K562 (cell line): ENCODE data around the gene NLGN3. TPM values are rescaled to one million over a fixed set of nuclear protein-coding genes. Genes with fewer than 3 reads are reported as not detected.

Experiments
- ATAC-seq: fragments of 200-7000 bp; cut with Tn5 transposase; 3 replicates; pipeline ENCODE4 v1.9.1; 2020; ENCODE audit warnings: moderate library complexity
- BruUV-seq: library from RNA; stranded (reverse); fragments of 400-500 nt; replicated peaks from 2 replicates; lab custom pipeline; 2021; lab: Mats Ljungman, UMichigan
- CTCF ChIA-PET: fragments of 300-600 bp; formaldehyde crosslinking; extraction: SDS; loops from one replicate; lab custom pipeline; 2021; ENCODE audit warnings: low intra/inter-chr PET ratio; lab: Yijun Ruan, JAX
- POLR2A ChIA-PET: fragments of 300-600, 350-650 bp; sonication (Branson Sonifier 250); formaldehyde crosslinking; extraction: SDS; loops from one replicate; lab custom pipeline; 2021; ENCODE audit warnings: antibody characterized with exemption, inconsistent platforms; lab: Yijun Ruan, JAX
- DNase-seq, 4 experiments: peaks; one replicate each; pipeline versions ENCODE4 v3.0.0 to v3.0.0-alpha.2; 2011 to 2018; ENCODE audit warnings: low spot score in 3 of 4, mixed read lengths in 3 of 4; ENCODE audit errors: extremely low read depth in 1 of 4
- FAIRE-seq: peaks from 2 replicates; lab custom pipeline; 2011; peaks lifted over from hg19 to GRCh38; lab: Jason Lieb, UNC
- H2AFZ ChIP-seq: 2 replicates; pipeline ENCODE4 v1.6.0; 2011; ENCODE audit warnings: low read depth, low read length, control low read depth, inconsistent platforms
- H3K27ac ChIP-seq: fragments of 200-600 bp; 3 replicates; pipeline ENCODE4 v1.8.0; 2011; ENCODE audit warnings: low read depth, mild to moderate bottlenecking, control low read depth, inconsistent platforms, low read length, moderate library complexity, mixed read lengths; ENCODE audit errors: extremely low read depth
- H3K27me3 ChIP-seq, 2 experiments: fragments of 300-600 bp in 1 of 2; 2 replicates in 1 of 2; 3 replicates in 1 of 2; pipeline versions ENCODE4 v1.6.0 to v1.8.0; 2011; ENCODE audit warnings: inconsistent platforms in 2 of 2, low read length in 2 of 2, mild to moderate bottlenecking in 1 of 2, mixed read lengths in 1 of 2, moderate library complexity in 1 of 2; ENCODE audit not compliant: control insufficient read depth in 2 of 2, insufficient read depth in 2 of 2
- H3K36me3 ChIP-seq: fragments of 300-600 bp; 3 replicates; pipeline ENCODE4 v1.8.0; 2011; ENCODE audit warnings: mild to moderate bottlenecking, low read length, inconsistent platforms; ENCODE audit not compliant: control insufficient read depth, insufficient read depth
- H3K4me1 ChIP-seq, 2 experiments: fragments of 200-600 bp in 1 of 2; replicated peaks in 1 of 2; 2 replicates in 1 of 2; 3 replicates in 1 of 2; pipeline versions ENCODE4 v1.5.1 to v1.8.0; 2011; ENCODE audit warnings: inconsistent platforms in 2 of 2, low read length in 2 of 2, mild to moderate bottlenecking in 1 of 2, mixed read lengths in 1 of 2, moderate library complexity in 1 of 2; ENCODE audit not compliant: control insufficient read depth in 2 of 2, insufficient read depth in 2 of 2
- H3K4me2 ChIP-seq: 2 replicates; pipeline ENCODE4 v1.6.1; 2011; ENCODE audit warnings: low read length, control low read depth, inconsistent platforms, mixed read lengths; ENCODE audit not compliant: insufficient read depth
- H3K4me3 ChIP-seq: fragments of 200-600 bp; sonication (generic), shearing (Covaris generic); 2 replicates; pipeline ENCODE4 v1.5.1; 2016; ENCODE audit warnings: control low read depth, inconsistent platforms
- H3K79me2 ChIP-seq: fragments of 200-600 bp; 3 replicates; pipeline ENCODE4 v1.8.0; 2011; ENCODE audit warnings: low read length, inconsistent platforms; ENCODE audit not compliant: control insufficient read depth, insufficient read depth
- H3K9ac ChIP-seq, 2 experiments: 2 replicates each; pipeline versions ENCODE4 v1.6.0 to v1.6.1; 2011; ENCODE audit warnings: low read depth in 2 of 2, low read length in 2 of 2, control low read depth in 1 of 2, inconsistent platforms in 1 of 2, mild to moderate bottlenecking in 1 of 2, mixed read lengths in 1 of 2; ENCODE audit not compliant: insufficient read depth in 1 of 2
- H3K9me1 ChIP-seq: one replicate; pipeline ENCODE4 v1.6.0; 2011; ENCODE audit warnings: inconsistent platforms, mild to moderate bottlenecking, low read length, moderate library complexity; ENCODE audit not compliant: control insufficient read depth, insufficient read depth
- H3K9me3 ChIP-seq: replicated peaks from 2 replicates; pipeline ENCODE4 v1.5.1; 2011; ENCODE audit warnings: low read depth, low read length, inconsistent platforms; ENCODE audit not compliant: control insufficient read depth, insufficient read depth
- H4K20me1 ChIP-seq: replicated peaks from 2 replicates; pipeline ENCODE4 v1.6.1; 2011; ENCODE audit warnings: low read length, inconsistent platforms, mixed read lengths; ENCODE audit not compliant: control insufficient read depth, insufficient read depth
- ARNT ChIP-seq, 2 experiments: fragments of 450-650 bp; IDR thresholded peaks; 2 replicates each; pipeline ENCODE4 v1.6.1; 2016; ENCODE audit warnings: mild to moderate bottlenecking in 1 of 2
- BHLHE40 ChIP-seq: IDR thresholded peaks from 2 replicates; pipeline ENCODE4 v1.6.1; 2011; ENCODE audit warnings: low read length, improper control_type of control experiment
- CC2D1A ChIP-seq: fragments of 450-650 bp; IDR thresholded peaks from 2 replicates; pipeline ENCODE4 v1.6.1; 2017; ENCODE audit warnings: mild to moderate bottlenecking
- CREB1 ChIP-seq, 2 experiments: sonication (generic) in 1 of 2; formaldehyde crosslinking in 1 of 2; IDR thresholded peaks; 2 replicates each; pipeline versions ENCODE4 v1.6.1 to v1.8.0; 2012 to 2022; ENCODE audit warnings: inconsistent platforms in 1 of 2, mild to moderate bottlenecking in 1 of 2, missing genetic modification reagents in 1 of 2, moderate library complexity in 1 of 2
- MECOM ChIP-seq: fragments of 250-450 bp; sonication (Bioruptor Pico); IDR thresholded peaks from 2 replicates; pipeline ENCODE4 v1.8.0; 2022; ENCODE audit warnings: inconsistent platforms
- MXI1 ChIP-seq: IDR thresholded peaks from 2 replicates; pipeline ENCODE4 v1.6.1; 2011; ENCODE audit warnings: low read depth, mild to moderate bottlenecking, improper control_type of control experiment, low read length
- PPARD ChIP-seq: fragments of 250-450 bp; sonication (Bioruptor Pico); IDR thresholded peaks from 2 replicates; pipeline ENCODE4 v1.8.0; 2022; ENCODE audit warnings: inconsistent platforms, mild to moderate bottlenecking, moderate library complexity
- RCOR1 ChIP-seq, 2 experiments: IDR thresholded peaks; 2 replicates each; pipeline ENCODE4 v1.6.1; 2012; ENCODE audit warnings: low read depth in 2 of 2, low read length in 2 of 2, borderline replicate concordance in 1 of 2, improper control_type of control experiment in 1 of 2
- SPI1 ChIP-seq: IDR thresholded peaks from 2 replicates; pipeline ENCODE4 v1.6.1; 2011; ENCODE audit warnings: low read depth, low read length, control low read depth, borderline replicate concordance
- XRCC3 ChIP-seq: fragments of 450-650 bp; IDR thresholded peaks from 2 replicates; pipeline ENCODE4 v1.6.1; 2017; ENCODE audit warnings: mild to moderate bottlenecking, moderate library complexity
- ZBTB17 ChIP-seq: fragments of 450-650 bp; formaldehyde crosslinking; IDR thresholded peaks from 2 replicates; pipeline ENCODE4 v1.4.0; 2020; ENCODE audit warnings: mild to moderate bottlenecking
- ZNF146 ChIP-seq: IDR thresholded peaks from one replicate; pipeline ENCODE4 v1.6.1; 2018; ENCODE audit warnings: missing compliant biosample characterization; ENCODE audit not compliant: unreplicated experiment
- ZNF165 ChIP-seq: fragments of 250-450 bp; sonication (Bioruptor Pico); IDR thresholded peaks from 2 replicates; pipeline ENCODE4 v1.4.0; 2020; ENCODE audit warnings: borderline replicate concordance
- WGBS: fragments of 100-300 bp; shearing (Covaris generic); methylation state at CpG from one replicate; pipeline ENCODE4 v1.1.6; 2016; ENCODE audit warnings: low coverage, mixed read lengths; ENCODE audit not compliant: insufficient coverage; ENCODE audit errors: missing lambda C conversion rate; 5-methylcytosine and 5-hydroxymethylcytosine counted together
- in situ Hi-C: fragments of 300-500 bp; cut with MboI; formaldehyde crosslinking; loops from 4 replicates; pipeline ENCODE4 v1.15.0; 2018; ENCODE audit warnings: inconsistent platforms, mixed read lengths
- intact Hi-C: fragments of 100-400 bp; cut with micrococcal nuclease; formaldehyde crosslinking; loops from 2 replicates; pipeline ENCODE4 v1.14.2; 2022
- polyA plus RNA-seq, 8 experiments: library from polyadenylated mRNA; depleted of rRNA in 4 of 8; stranded (reverse) in 5 of 8; unstranded in 3 of 8; fragments of >200 nt; fragmentation: Nextera tagmentation in 2 of 8; fragmentation: Illumina TruSeq in 1 of 8; extraction: Ambion mirVana in 2 of 8; extraction: Trizol in 1 of 8; gene quantifications; 2 replicates each; pipeline versions ENCODE4 v1.2.1 to v1.2.3, GENCODE V29; 2011 to 2014; ENCODE audit warnings: inconsistent platforms in 1 of 8, missing spikeins in 1 of 8
- total RNA-seq, 7 experiments: library from RNA; depleted of rRNA in 6 of 7; stranded (reverse); fragments of >200 nt in 6 of 7; fragmentation: Illumina TruSeq in 2 of 7; extraction: Trizol in 2 of 7; gene quantifications; 2 replicates each; pipeline versions ENCODE4 v1.2.1 to v1.2.3, GENCODE V29; 2011 to 2021; ENCODE audit warnings: low replicate concordance in 1 of 7
- TF ChIP-seq, protein P1 (sequence below): fragments of 200-800 bp; sonication (Bioruptor generic); IDR thresholded peaks from 2 replicates; pipeline ENCODE4 v1.6.1; 2017; ENCODE audit warnings: missing genetic modification characterization, missing compliant biosample characterization
- TF ChIP-seq, protein P2 (sequence below): fragments of 450-650 bp; formaldehyde crosslinking; IDR thresholded peaks from 2 replicates; pipeline ENCODE4 v1.4.0; 2020; ENCODE audit warnings: mild to moderate bottlenecking
- TF ChIP-seq, protein P3 (sequence below): fragments of 450-650 bp; IDR thresholded peaks from 2 replicates; pipeline ENCODE4 v1.6.1; 2017; ENCODE audit warnings: antibody characterized with exemption, mild to moderate bottlenecking

NLGN3 gene
- total and polyA plus RNA-seq, 9 of the 15 experiments (the other 6 are each of a cell fraction or from before 2014, with no cell fraction given) = 0.03 to 0.86 (median 0.25) TPM

DNA sequence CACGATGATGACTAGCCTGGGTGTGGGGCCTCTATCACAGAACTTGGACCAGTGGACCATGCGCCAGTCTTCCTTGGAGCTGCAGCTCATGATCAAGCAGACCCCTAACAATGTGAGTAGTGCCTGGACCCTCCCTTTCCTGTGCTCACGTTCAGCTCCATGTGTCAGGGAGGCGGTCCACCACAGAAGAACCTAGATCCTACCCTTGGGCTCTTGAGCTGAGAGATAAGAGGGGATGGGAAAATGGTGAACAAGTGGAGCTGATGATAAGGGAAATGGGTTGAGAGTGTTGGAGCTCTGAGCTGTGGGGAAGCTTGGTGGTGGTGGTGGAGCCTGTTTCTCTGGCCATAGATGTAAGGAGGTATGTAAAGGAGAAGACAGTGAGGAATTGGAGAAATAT is 13.1 kb upstream of the NLGN3 start:
- H4K20me1 ChIP-seq = 0 out of 2 replicates have a peak, but pooled peaks cover 5% of the 10 kb centered on the region
- POLR2A ChIA-PET = interaction anchor here (1.0 to 4.2 kb wide), 6 partner anchors 8 to 26 kb away, joined by 3 to 29 read pairs (median 4); partner anchors contain the start of gene MED12
- peak overlapping the region; percentile 75 for H3K4me2 ChIP-seq
- BruUV-seq = no TSS peak
- in situ Hi-C loops = no loop called here
- FAIRE-seq = peak; percentile 99
- CTCF ChIA-PET = no interaction called here
- H3K9me3 ChIP-seq = no peaks in the 10 kb centered on the region
- intact Hi-C loops = loop anchor here (2.0 kb wide), 1 partner anchor 47 kb away; no protein-coding TSS in a partner anchor
- 0 out of 4 replicates have a peak overlapping the region, but pooled peaks of 1 of the 2 experiments have one; percentile 34 for H3K9ac ChIP-seq
- ATAC-seq = peak; percentile 87
- 15% methylated on average over 4 of the region's 4 CpGs for WGBS
- peak; percentile 72 to 88 (median 80) for DNase-seq
- peak overlapping the region; percentile 57; the same call in 2 of the 3 replicates for H3K27ac ChIP-seq
- peaks cover 24 to 34% of the 10 kb centered on the region in 2 experiments; a peak in 4 of 5 replicates for H3K4me1 ChIP-seq
- no peaks in the 10 kb centered on the region for H3K27me3 ChIP-seq
- no peaks in the 10 kb centered on the region; the same call in 2 of the 3 replicates for H3K79me2 ChIP-seq
- no peaks in the 10 kb centered on the region for H3K9me1 ChIP-seq
- no peak overlapping the region for H3K4me3 ChIP-seq
- H3K36me3 ChIP-seq = peaks cover 95% of the 10 kb centered on the region
- H2AFZ ChIP-seq = no peak overlapping the region; the same call in 1 of the 2 replicates
- no peak for TF ChIP-seq XRCC3
- TF ChIP-seq CC2D1A = peak; percentile 62; the same call in 1 of the 2 replicates
- TF ChIP-seq, protein P1, sequence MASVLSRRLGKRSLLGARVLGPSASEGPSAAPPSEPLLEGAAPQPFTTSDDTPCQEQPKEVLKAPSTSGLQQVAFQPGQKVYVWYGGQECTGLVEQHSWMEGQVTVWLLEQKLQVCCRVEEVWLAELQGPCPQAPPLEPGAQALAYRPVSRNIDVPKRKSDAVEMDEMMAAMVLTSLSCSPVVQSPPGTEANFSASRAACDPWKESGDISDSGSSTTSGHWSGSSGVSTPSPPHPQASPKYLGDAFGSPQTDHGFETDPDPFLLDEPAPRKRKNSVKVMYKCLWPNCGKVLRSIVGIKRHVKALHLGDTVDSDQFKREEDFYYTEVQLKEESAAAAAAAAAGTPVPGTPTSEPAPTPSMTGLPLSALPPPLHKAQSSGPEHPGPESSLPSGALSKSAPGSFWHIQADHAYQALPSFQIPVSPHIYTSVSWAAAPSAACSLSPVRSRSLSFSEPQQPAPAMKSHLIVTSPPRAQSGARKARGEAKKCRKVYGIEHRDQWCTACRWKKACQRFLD = peak; percentile 51; the same call in 1 of the 2 replicates
- peak; percentile 91 for TF ChIP-seq BHLHE40
- TF ChIP-seq MECOM = no peak
- TF ChIP-seq, protein P2, sequence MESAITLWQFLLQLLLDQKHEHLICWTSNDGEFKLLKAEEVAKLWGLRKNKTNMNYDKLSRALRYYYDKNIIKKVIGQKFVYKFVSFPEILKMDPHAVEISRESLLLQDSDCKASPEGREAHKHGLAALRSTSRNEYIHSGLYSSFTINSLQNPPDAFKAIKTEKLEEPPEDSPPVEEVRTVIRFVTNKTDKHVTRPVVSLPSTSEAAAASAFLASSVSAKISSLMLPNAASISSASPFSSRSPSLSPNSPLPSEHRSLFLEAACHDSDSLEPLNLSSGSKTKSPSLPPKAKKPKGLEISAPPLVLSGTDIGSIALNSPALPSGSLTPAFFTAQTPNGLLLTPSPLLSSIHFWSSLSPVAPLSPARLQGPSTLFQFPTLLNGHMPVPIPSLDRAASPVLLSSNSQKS (CRISPR knock-in tag) = no peak
- no peak for TF ChIP-seq ZNF146 (CRISPR knock-in tag)
- TF ChIP-seq RCOR1 (IDR thresholded peaks at IDR 0.05; ENCODE audit: borderline replicate concordance in 1 of 2, low read depth in 2 of 2, low read length in 2 of 2) = peak in 1 of 2 experiments; percentile 82; a peak in 3 of 4 replicates
- 0 out of 2 replicates have a peak, but pooled peaks have one; percentile 10 for TF ChIP-seq SPI1
- TF ChIP-seq ZNF165 (CRISPR knock-in tag) = no peak
- no peak for TF ChIP-seq PPARD (CRISPR knock-in tag)
- peak; percentile 32; the same call in 1 of the 2 replicates for TF ChIP-seq CREB1 (IDR thresholded peaks at IDR 0.05)
- TF ChIP-seq CREB1 (CRISPR knock-in tag; IDR thresholded peaks at IDR 0.05) = no peak
- TF ChIP-seq MXI1 = 0 out of 2 replicates have a peak, but pooled peaks have one; percentile 33
- TF ChIP-seq, protein P3, sequence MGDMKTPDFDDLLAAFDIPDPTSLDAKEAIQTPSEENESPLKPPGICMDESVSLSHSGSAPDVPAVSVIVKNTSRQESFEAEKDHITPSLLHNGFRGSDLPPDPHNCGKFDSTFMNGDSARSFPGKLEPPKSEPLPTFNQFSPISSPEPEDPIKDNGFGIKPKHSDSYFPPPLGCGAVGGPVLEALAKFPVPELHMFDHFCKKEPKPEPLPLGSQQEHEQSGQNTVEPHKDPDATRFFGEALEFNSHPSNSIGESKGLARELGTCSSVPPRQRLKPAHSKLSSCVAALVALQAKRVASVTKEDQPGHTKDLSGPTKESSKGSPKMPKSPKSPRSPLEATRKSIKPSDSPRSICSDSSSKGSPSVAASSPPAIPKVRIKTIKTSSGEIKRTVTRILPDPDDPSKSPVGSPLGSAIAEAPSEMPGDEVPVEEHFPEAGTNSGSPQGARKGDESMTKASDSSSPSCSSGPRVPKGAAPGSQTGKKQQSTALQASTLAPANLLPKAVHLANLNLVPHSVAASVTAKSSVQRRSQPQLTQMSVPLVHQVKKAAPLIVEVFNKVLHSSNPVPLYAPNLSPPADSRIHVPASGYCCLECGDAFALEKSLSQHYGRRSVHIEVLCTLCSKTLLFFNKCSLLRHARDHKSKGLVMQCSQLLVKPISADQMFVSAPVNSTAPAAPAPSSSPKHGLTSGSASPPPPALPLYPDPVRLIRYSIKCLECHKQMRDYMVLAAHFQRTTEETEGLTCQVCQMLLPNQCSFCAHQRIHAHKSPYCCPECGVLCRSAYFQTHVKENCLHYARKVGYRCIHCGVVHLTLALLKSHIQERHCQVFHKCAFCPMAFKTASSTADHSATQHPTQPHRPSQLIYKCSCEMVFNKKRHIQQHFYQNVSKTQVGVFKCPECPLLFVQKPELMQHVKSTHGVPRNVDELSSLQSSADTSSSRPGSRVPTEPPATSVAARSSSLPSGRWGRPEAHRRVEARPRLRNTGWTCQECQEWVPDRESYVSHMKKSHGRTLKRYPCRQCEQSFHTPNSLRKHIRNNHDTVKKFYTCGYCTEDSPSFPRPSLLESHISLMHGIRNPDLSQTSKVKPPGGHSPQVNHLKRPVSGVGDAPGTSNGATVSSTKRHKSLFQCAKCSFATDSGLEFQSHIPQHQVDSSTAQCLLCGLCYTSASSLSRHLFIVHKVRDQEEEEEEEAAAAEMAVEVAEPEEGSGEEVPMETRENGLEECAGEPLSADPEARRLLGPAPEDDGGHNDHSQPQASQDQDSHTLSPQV = 0 out of 2 replicates have a peak, but pooled peaks have one; percentile 55
- TF ChIP-seq ZBTB17 (CRISPR knock-in tag) = no peak
- TF ChIP-seq ARNT (IDR thresholded peaks at IDR 0.05) = 0 out of 4 replicates have a peak, but pooled peaks of 1 of the 2 experiments have one; percentile 49
